C4-2B (cell line): ENCODE measurements around the gene CREB5.

Experiments
- CTCF ChIP-seq: fragments of 450-650 bp; conservative IDR thresholded peaks from 2 replicates; pipeline ENCODE4 v1.5.1; 2017; ENCODE audit warnings: mild to moderate bottlenecking
- ZFX ChIP-seq: fragments of 450-650 bp; IDR thresholded peaks from 2 replicates; pipeline ENCODE4 v1.6.1; 2017

DNA sequence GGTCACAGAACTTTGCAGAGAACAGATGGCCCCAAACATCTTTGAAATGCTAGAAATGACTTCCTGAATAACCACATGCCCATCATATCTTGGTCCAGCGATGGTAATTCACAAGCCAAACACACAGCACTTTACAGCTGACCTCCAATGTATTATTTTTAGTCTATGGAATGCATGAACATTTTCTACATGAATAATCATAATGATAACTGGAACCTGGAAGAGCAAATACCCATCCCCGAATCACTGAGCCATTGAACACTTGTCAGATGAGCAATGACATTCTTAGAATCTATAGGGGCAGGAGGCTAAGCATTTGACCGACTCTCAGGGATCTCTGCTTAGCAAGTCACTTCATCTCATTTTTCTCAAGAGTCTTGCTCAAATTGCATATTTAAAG is 167.3 kb downstream of the CREB5 start:
- TF ChIP-seq CTCF (no peak), ZFX (no peak)
